SK-N-SH (cell line): ENCODE measurements around the gene RCSD1. TPM values are rescaled to one million over a fixed set of nuclear protein-coding genes. Genes with fewer than 3 reads are reported as not detected.

Source experiments
- CTCF ChIA-PET: fragments of 300-600, 350-600 bp; formaldehyde crosslinking; extraction: SDS; loops from one replicate; lab custom pipeline; 2021; lab: Yijun Ruan, JAX
- POLR2A ChIA-PET: fragments of 350-600 bp; sonication (Branson Sonifier 250); formaldehyde crosslinking; extraction: SDS; loops from one replicate; lab custom pipeline; 2020; ENCODE audit warnings: antibody characterized with exemption, inconsistent platforms; lab: Yijun Ruan, JAX
- DNase-seq: peaks from one replicate; pipeline ENCODE4 v3.0.0; 2012
- H2AFZ ChIP-seq: fragments of 200-600 bp; sonication (generic); 2 replicates; pipeline ENCODE4 v1.8.1; 2016; ENCODE audit warnings: antibody characterized with exemption, mild to moderate bottlenecking, low read depth
- H3F3A ChIP-seq: fragments of 200-600 bp; sonication (generic); replicated peaks from 2 replicates; pipeline ENCODE3; 2016; ENCODE audit warnings: antibody characterized with exemption, mild to moderate bottlenecking; ENCODE audit not compliant: insufficient read depth
- H3K27ac ChIP-seq, 2 experiments: fragments of 200-500 bp in 1 of 2; fragments of 200-600 bp in 1 of 2; sonication (Bioruptor generic) in 1 of 2; sonication (generic), shearing (Covaris generic) in 1 of 2; 2 replicates each; pipeline versions ENCODE4 v1.5.1 to v1.6.1; 2014 to 2016; ENCODE audit warnings: low read depth in 2 of 2, inconsistent platforms in 1 of 2, low read length in 1 of 2, mild to moderate bottlenecking in 1 of 2, mixed read lengths in 1 of 2
- H3K27me3 ChIP-seq: fragments of 200-600 bp; sonication (generic), shearing (Covaris generic); 2 replicates; pipeline ENCODE4 v1.6.1; 2016; ENCODE audit warnings: mixed run types; ENCODE audit not compliant: insufficient read depth
- H3K36me3 ChIP-seq, 2 experiments: fragments of 200-500 bp in 1 of 2; fragments of 200-600 bp in 1 of 2; sonication (Bioruptor generic) in 1 of 2; sonication (generic) in 1 of 2; replicated peaks in 1 of 2; 2 replicates each; pipeline versions ENCODE3 to v1.5.1; 2014 to 2016; ENCODE audit warnings: low read length in 1 of 2, mild to moderate bottlenecking in 1 of 2; ENCODE audit not compliant: insufficient read depth in 2 of 2, control insufficient read depth in 1 of 2
- H3K4me1 ChIP-seq, 2 experiments: fragments of 200-500 bp in 1 of 2; fragments of 200-600 bp in 1 of 2; sonication (Bioruptor generic) in 1 of 2; sonication (generic), shearing (Covaris generic) in 1 of 2; 2 replicates each; pipeline versions ENCODE4 v1.5.1 to v1.6.1; 2014 to 2016; ENCODE audit warnings: low read depth in 1 of 2, low read length in 1 of 2, mixed run types in 1 of 2; ENCODE audit not compliant: insufficient read depth in 2 of 2, control insufficient read depth in 1 of 2
- H3K4me2 ChIP-seq: fragments of 200-600 bp; sonication (generic), shearing (Covaris generic); 2 replicates; pipeline ENCODE4 v1.6.1; 2017; ENCODE audit warnings: mixed run types
- H3K4me3 ChIP-seq, 2 experiments: fragments of 200-500 bp in 1 of 2; fragments of 200-600 bp in 1 of 2; sonication (Bioruptor generic) in 1 of 2; sonication (generic), shearing (Covaris generic) in 1 of 2; 2 replicates each; pipeline versions ENCODE4 v1.5.1 to v1.8.1; 2014 to 2016; ENCODE audit warnings: low read depth in 2 of 2, inconsistent platforms in 1 of 2, low read length in 1 of 2, mild to moderate bottlenecking in 1 of 2, mixed read lengths in 1 of 2, moderate library complexity in 1 of 2
- H3K79me2 ChIP-seq: fragments of 200-600 bp; sonication (generic); 2 replicates; pipeline ENCODE4 v1.8.1; 2017; ENCODE audit warnings: mild to moderate bottlenecking; ENCODE audit not compliant: insufficient read depth
- H3K9ac ChIP-seq: fragments of 200-600 bp; sonication (generic); 2 replicates; pipeline ENCODE4 v1.6.1; 2017; ENCODE audit warnings: mixed run types
- H3K9me2 ChIP-seq: fragments of 200-600 bp; sonication (generic); 2 replicates; pipeline ENCODE4 v1.6.1; 2017; ENCODE audit warnings: mixed run types
- H3K9me3 ChIP-seq: fragments of 200-600 bp; sonication (generic); 2 replicates; pipeline ENCODE4 v1.6.1; 2017; ENCODE audit warnings: mixed run types, mild to moderate bottlenecking, moderate library complexity
- H4K20me1 ChIP-seq: fragments of 200-600 bp; sonication (generic); 2 replicates; pipeline ENCODE4 v1.6.1; 2017; ENCODE audit warnings: mild to moderate bottlenecking, mixed run types; ENCODE audit not compliant: insufficient read depth
- EP300 ChIP-seq, 2 experiments: IDR thresholded peaks; 2 replicates each; pipeline versions ENCODE4 v1.4.0 to v1.6.1; 2012; ENCODE audit warnings: borderline replicate concordance in 1 of 2, low read depth in 1 of 2, low read length in 1 of 2
- EZH2phosphoT487 ChIP-seq: fragments of 200-600 bp; sonication (generic); IDR thresholded peaks from 2 replicates; pipeline ENCODE4 v1.6.1; 2017; ENCODE audit warnings: low read depth, mixed run types, mild to moderate bottlenecking, antibody characterized with exemption, moderate library complexity, borderline replicate concordance
- FOXJ3 ChIP-seq: sonication (generic); formaldehyde crosslinking; IDR thresholded peaks from 2 replicates; pipeline ENCODE4 v1.5.1; 2020; ENCODE audit warnings: mild to moderate bottlenecking, missing genetic modification reagents
- FOXM1 ChIP-seq: IDR thresholded peaks from 2 replicates; pipeline ENCODE4 v1.4.0; 2012; ENCODE audit warnings: low read depth, mild to moderate bottlenecking
- GABPA ChIP-seq: IDR thresholded peaks from 2 replicates; pipeline ENCODE4 v1.4.0; 2012; ENCODE audit warnings: low read depth, mild to moderate bottlenecking
- JUND ChIP-seq: IDR thresholded peaks from 2 replicates; pipeline ENCODE4 v1.4.0; 2012
- NFIC ChIP-seq: IDR thresholded peaks from 2 replicates; pipeline ENCODE4 v1.4.0; 2012; ENCODE audit warnings: borderline replicate concordance
- NRF1 ChIP-seq: IDR thresholded peaks from 2 replicates; pipeline ENCODE4 v1.6.1; 2012; ENCODE audit warnings: low read depth, mild to moderate bottlenecking, low read length
- POLR2AphosphoS5 ChIP-seq: IDR thresholded peaks from 2 replicates; pipeline ENCODE4 v1.6.1; 2012; ENCODE audit warnings: low read depth, low read length
- RAD21 ChIP-seq: IDR thresholded peaks from 2 replicates; pipeline ENCODE4 v1.6.1; 2012; ENCODE audit warnings: mild to moderate bottlenecking, low read length
- SIN3A ChIP-seq: IDR thresholded peaks from 2 replicates; pipeline ENCODE4 v1.6.1; 2012; ENCODE audit warnings: low read depth, mild to moderate bottlenecking, low read length, moderate library complexity, borderline replicate concordance
- TAF1 ChIP-seq: IDR thresholded peaks from 2 replicates; pipeline ENCODE4 v1.6.1; 2012; ENCODE audit warnings: low read depth, mild to moderate bottlenecking, low read length, moderate library complexity, borderline replicate concordance
- TEAD4 ChIP-seq: IDR thresholded peaks from 2 replicates; pipeline ENCODE4 v1.4.0; 2012; ENCODE audit warnings: mild to moderate bottlenecking, borderline replicate concordance; ENCODE audit not compliant: insufficient read depth
- YY1 ChIP-seq: IDR thresholded peaks from 2 replicates; pipeline ENCODE4 v1.4.0; 2012; ENCODE audit warnings: low read depth, mild to moderate bottlenecking
- WGBS: methylation state at CpG from one replicate; pipeline ENCODE4 v1.1.6; 2017; ENCODE audit warnings: low lambda C conversion rate; 5-methylcytosine and 5-hydroxymethylcytosine counted together
- polyA plus RNA-seq, 3 experiments: library from polyadenylated mRNA; depleted of rRNA; stranded (reverse); fragments of >200 nt; gene quantifications; 2 replicates each; pipeline ENCODE4 v1.2.3, GENCODE V29; 2012
- TF ChIP-seq, protein P1 (sequence below): fragments of 150-350 bp; IDR thresholded peaks from 2 replicates; pipeline ENCODE4 v1.6.1; 2017; ENCODE audit warnings: antibody characterized with exemption, low read length, low read depth, borderline replicate concordance
- TF ChIP-seq, protein P2 (sequence below): fragments of 150-350 bp; IDR thresholded peaks from 2 replicates; pipeline ENCODE4 v1.6.1; 2016; ENCODE audit warnings: mild to moderate bottlenecking, low read depth, low read length
- TF ChIP-seq, protein P3 (sequence below): fragments of 200-600 bp; sonication (generic); IDR thresholded peaks from 2 replicates; pipeline ENCODE4 v1.6.1; 2017; ENCODE audit warnings: antibody characterized with exemption, mild to moderate bottlenecking, moderate library complexity
- TF ChIP-seq, protein P4 (sequence below): IDR thresholded peaks from 2 replicates; pipeline ENCODE4 v1.4.0; 2012; ENCODE audit warnings: low read depth

RCSD1 gene
- polyA plus RNA-seq, 1 of the 3 experiments (the other 2 are of a cell fraction) = 0.02 TPM

DNA sequence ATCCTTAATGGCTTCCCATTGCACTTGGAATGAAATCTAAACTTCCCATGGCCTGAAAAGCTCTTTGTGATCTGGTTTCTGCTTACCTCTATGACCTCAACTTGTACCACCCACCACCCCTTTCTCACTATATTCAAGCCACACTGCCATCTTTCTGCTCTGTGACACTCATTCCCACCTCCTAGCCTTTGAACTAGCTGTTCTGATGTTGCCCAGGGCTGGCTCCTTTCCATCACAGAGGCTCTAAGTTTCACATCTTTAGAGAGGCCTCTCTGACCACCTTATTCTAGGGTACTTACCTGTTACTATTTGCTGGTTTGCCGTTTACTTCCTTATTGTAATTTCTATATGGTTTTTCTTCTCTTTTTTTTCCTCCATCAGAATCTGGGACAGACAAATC is 96.0 kb downstream of the RCSD1 start (continued):
- TF ChIP-seq, protein P1, sequence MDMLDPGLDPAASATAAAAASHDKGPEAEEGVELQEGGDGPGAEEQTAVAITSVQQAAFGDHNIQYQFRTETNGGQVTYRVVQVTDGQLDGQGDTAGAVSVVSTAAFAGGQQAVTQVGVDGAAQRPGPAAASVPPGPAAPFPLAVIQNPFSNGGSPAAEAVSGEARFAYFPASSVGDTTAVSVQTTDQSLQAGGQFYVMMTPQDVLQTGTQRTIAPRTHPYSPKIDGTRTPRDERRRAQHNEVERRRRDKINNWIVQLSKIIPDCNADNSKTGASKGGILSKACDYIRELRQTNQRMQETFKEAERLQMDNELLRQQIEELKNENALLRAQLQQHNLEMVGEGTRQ = no peak
- TF ChIP-seq NFIC (no peak), RAD21 (no peak), POLR2AphosphoS5 (no peak)

DNA sequence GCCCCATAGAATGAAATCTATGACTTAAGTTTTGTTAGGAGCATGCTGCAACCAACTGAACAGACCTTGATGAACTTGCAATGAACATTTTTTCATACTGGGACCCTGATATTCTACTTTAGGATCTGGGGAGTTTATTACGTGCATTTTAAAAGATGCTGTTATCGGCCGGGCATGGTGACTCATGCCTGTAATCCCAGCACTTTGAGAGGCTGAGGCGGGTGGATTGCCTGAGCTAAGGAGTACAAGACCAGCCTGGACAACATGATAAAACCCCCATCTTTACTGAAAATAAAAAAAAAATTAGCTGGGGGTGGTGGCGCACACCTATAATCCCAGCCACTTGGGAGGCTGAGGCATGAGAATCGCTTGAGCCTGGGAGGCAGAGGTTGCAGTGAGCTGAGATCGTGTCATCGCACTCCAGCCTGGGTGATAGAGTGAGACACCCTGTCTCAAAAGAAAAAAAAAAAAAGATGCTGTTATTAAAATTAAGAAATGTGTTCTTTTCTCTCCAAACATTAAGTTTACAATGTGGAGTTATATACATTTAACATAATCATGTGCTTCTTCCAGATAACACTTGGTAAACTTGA is 98.9 kb downstream of the RCSD1 start:
- no peak overlapping the region for H3K4me3 ChIP-seq
- POLR2A ChIA-PET = no interaction called here
- CTCF ChIA-PET = no interaction called here

More for the DNA sequence above, 98.9 kb downstream of the RCSD1 start:
- Histone ChIP-seq H3K9me2 (no peaks in the 10 kb centered on the region), H3K4me1 (peaks cover 5% of the 10 kb centered on the region in 2 experiments; a peak in 3 of 4 replicates), H3K27me3 (no peaks in the 10 kb centered on the region), H3F3A (peaks cover 5% of the 10 kb centered on the region), H2AFZ (no peak overlapping the region), H3K36me3 (peaks cover 4 to 6% of the 10 kb centered on the region in 2 experiments), H3K27ac (no peak overlapping the region)
- TF ChIP-seq TEAD4 = no peak
- no peak for TF ChIP-seq YY1
- no peak for TF ChIP-seq FOXM1
- no peak for TF ChIP-seq EP300 (IDR thresholded peaks at IDR 0.05; ENCODE audit: borderline replicate concordance in 1 of 2, low read depth in 1 of 2, low read length in 1 of 2)
- TF ChIP-seq, protein P2, sequence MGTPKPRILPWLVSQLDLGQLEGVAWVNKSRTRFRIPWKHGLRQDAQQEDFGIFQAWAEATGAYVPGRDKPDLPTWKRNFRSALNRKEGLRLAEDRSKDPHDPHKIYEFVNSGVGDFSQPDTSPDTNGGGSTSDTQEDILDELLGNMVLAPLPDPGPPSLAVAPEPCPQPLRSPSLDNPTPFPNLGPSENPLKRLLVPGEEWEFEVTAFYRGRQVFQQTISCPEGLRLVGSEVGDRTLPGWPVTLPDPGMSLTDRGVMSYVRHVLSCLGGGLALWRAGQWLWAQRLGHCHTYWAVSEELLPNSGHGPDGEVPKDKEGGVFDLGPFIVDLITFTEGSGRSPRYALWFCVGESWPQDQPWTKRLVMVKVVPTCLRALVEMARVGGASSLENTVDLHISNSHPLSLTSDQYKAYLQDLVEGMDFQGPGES = no peak
- TF ChIP-seq JUND = no peak
- TF ChIP-seq GABPA = no peak
- TF ChIP-seq SIN3A = no peak
- TF ChIP-seq NRF1 = no peak
- no peak for TF ChIP-seq TAF1
- TF ChIP-seq, protein P3, sequence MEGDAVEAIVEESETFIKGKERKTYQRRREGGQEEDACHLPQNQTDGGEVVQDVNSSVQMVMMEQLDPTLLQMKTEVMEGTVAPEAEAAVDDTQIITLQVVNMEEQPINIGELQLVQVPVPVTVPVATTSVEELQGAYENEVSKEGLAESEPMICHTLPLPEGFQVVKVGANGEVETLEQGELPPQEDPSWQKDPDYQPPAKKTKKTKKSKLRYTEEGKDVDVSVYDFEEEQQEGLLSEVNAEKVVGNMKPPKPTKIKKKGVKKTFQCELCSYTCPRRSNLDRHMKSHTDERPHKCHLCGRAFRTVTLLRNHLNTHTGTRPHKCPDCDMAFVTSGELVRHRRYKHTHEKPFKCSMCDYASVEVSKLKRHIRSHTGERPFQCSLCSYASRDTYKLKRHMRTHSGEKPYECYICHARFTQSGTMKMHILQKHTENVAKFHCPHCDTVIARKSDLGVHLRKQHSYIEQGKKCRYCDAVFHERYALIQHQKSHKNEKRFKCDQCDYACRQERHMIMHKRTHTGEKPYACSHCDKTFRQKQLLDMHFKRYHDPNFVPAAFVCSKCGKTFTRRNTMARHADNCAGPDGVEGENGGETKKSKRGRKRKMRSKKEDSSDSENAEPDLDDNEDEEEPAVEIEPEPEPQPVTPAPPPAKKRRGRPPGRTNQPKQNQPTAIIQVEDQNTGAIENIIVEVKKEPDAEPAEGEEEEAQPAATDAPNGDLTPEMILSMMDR = no peak
- no peak for TF ChIP-seq FOXJ3
- TF ChIP-seq, protein P4, sequence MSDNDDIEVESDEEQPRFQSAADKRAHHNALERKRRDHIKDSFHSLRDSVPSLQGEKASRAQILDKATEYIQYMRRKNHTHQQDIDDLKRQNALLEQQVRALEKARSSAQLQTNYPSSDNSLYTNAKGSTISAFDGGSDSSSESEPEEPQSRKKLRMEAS = no peak
- TF ChIP-seq EZH2phosphoT487 = no peak
- TF ChIP-seq, all 33 proteins: peak for 0
- H3K4me2 ChIP-seq = no peak overlapping the region
- DNase-seq = no peak
- WGBS = 95% methylated on average over 8 of the region's 8 CpGs
- H3K79me2 ChIP-seq = peaks cover 98% of the 10 kb centered on the region
- no peaks in the 10 kb centered on the region for H3K9me3 ChIP-seq
- H3K9ac ChIP-seq = no peak overlapping the region
- H4K20me1 ChIP-seq = peaks cover 37% of the 10 kb centered on the region
